Smooth muscle cell (in vitro differentiated cells): ENCODE data around the gene POU5F1. TPM values are rescaled to one million over a fixed set of nuclear protein-coding genes. Genes with fewer than 3 reads are reported as not detected.

Source experiments
- DNase-seq: peaks from one replicate; lab custom pipeline; 2025; ENCODE audit not compliant: unreplicated experiment; lab: John Stamatoyannopoulos, UW
- H2AFZ ChIP-seq: fragments of 200-600 bp; sonication (generic); 2 replicates; pipeline ENCODE4 v1.6.0; 2016; ENCODE audit warnings: antibody characterized with exemption, low read depth, mild to moderate bottlenecking
- H3F3A ChIP-seq: fragments of 200-600 bp; sonication (generic); 2 replicates; pipeline ENCODE4 v1.6.0; 2017; ENCODE audit warnings: antibody characterized with exemption, low read depth
- H3K27ac ChIP-seq: fragments of 200-600 bp; sonication (generic); 2 replicates; pipeline ENCODE4 v1.5.1; 2016; ENCODE audit warnings: low read depth, mild to moderate bottlenecking
- H3K27me3 ChIP-seq: fragments of 200-600 bp; sonication (generic); 2 replicates; pipeline ENCODE4 v1.6.1; 2016; ENCODE audit warnings: low read depth, mild to moderate bottlenecking
- H3K36me3 ChIP-seq: fragments of 200-600 bp; sonication (generic); 2 replicates; pipeline ENCODE4 v1.5.1; 2016; ENCODE audit warnings: low read depth
- H3K4me1 ChIP-seq: fragments of 200-600 bp; sonication (generic); 2 replicates; pipeline ENCODE4 v1.5.1; 2016; ENCODE audit warnings: low read depth
- H3K4me2 ChIP-seq: fragments of 200-600 bp; sonication (generic); 2 replicates; pipeline ENCODE4 v1.6.0; 2016; ENCODE audit warnings: mild to moderate bottlenecking
- H3K4me3 ChIP-seq: fragments of 200-600 bp; sonication (generic); 2 replicates; pipeline ENCODE4 v1.5.1; 2016; ENCODE audit warnings: mild to moderate bottlenecking
- H3K79me2 ChIP-seq: fragments of 200-600 bp; sonication (generic); 2 replicates; pipeline ENCODE4 v1.6.0; 2016; ENCODE audit warnings: low read depth, mild to moderate bottlenecking
- H3K9ac ChIP-seq: fragments of 200-600 bp; sonication (generic); 2 replicates; pipeline ENCODE4 v1.6.0; 2016; ENCODE audit warnings: low read depth
- H3K9me3 ChIP-seq: fragments of 200-600 bp; sonication (generic); replicated peaks from 2 replicates; pipeline ENCODE4 v1.5.1; 2016; ENCODE audit warnings: low read depth
- H4K20me1 ChIP-seq: fragments of 200-600 bp; sonication (generic); 2 replicates; pipeline ENCODE4 v1.6.0; 2016; ENCODE audit warnings: low read depth
- WGBS: methylation state at CpG from one replicate; pipeline ENCODE4 v1.1.7; 2016; ENCODE audit warnings: low lambda C conversion rate; 5-methylcytosine and 5-hydroxymethylcytosine counted together
- polyA plus RNA-seq: library from polyadenylated mRNA; unstranded; fragments of >200 nt; fragmentation: Nextera tagmentation; extraction: Ambion mirVana; gene quantifications from 2 replicates; pipeline ENCODE4 v1.2.1, GENCODE V29; 2016
- total RNA-seq: library from RNA; depleted of rRNA; stranded (reverse); fragments of >200 nt; gene quantifications from 2 replicates; pipeline ENCODE4 v1.2.3, GENCODE V29; 2014
- TF ChIP-seq, protein P1 (sequence below): fragments of 200-600 bp; sonication (generic); IDR thresholded peaks from 2 replicates; pipeline ENCODE4 v1.5.1; 2017; ENCODE audit warnings: borderline replicate concordance, mild to moderate bottlenecking, antibody characterized with exemption; ENCODE audit not compliant: insufficient read depth, poor library complexity, severe bottlenecking

Gene POU5F1
- total and polyA plus RNA-seq, 2 experiments from 2014 or later, result not detected

DNA sequence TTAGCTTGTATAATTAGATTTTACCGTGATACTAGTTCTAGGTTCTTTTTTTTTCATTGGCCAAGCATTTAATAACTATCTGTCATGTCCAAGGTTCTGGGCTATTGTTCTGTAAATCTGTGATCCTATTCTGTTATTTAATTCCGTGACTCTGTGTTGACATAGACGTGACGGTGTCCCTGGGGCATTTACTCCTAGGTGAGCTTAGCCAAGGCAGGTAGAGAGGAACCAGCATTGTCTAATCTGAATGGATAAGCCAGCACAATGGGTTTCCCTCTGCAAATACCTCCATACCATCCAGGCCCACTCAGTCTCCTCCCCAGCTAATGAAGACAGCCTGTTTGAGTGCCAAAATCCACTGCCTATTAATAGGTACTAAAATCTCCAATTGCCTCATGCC, 41.4 kb downstream of the POU5F1 start:
- 78% methylated on average over 4 of the region's 4 CpGs for WGBS
- H3K4me1 ChIP-seq, result no peaks in the 10 kb centered on the region
- H3K36me3 ChIP-seq, result no peaks in the 10 kb centered on the region
- H2AFZ ChIP-seq, result no peak overlapping the region
- H4K20me1 ChIP-seq, result no peaks in the 10 kb centered on the region
- no peak overlapping the region for H3K4me3 ChIP-seq
- DNase-seq, result no peak
- no peaks in the 10 kb centered on the region for H3K27me3 ChIP-seq
- H3F3A ChIP-seq, result no peaks in the 10 kb centered on the region
- TF ChIP-seq, protein P1, sequence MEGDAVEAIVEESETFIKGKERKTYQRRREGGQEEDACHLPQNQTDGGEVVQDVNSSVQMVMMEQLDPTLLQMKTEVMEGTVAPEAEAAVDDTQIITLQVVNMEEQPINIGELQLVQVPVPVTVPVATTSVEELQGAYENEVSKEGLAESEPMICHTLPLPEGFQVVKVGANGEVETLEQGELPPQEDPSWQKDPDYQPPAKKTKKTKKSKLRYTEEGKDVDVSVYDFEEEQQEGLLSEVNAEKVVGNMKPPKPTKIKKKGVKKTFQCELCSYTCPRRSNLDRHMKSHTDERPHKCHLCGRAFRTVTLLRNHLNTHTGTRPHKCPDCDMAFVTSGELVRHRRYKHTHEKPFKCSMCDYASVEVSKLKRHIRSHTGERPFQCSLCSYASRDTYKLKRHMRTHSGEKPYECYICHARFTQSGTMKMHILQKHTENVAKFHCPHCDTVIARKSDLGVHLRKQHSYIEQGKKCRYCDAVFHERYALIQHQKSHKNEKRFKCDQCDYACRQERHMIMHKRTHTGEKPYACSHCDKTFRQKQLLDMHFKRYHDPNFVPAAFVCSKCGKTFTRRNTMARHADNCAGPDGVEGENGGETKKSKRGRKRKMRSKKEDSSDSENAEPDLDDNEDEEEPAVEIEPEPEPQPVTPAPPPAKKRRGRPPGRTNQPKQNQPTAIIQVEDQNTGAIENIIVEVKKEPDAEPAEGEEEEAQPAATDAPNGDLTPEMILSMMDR, result no peak
- no peak overlapping the region for H3K9ac ChIP-seq
- no peak overlapping the region for H3K27ac ChIP-seq
- no peak overlapping the region for H3K4me2 ChIP-seq
- no peaks in the 10 kb centered on the region for H3K79me2 ChIP-seq
- no peaks in the 10 kb centered on the region for H3K9me3 ChIP-seq

DNA sequence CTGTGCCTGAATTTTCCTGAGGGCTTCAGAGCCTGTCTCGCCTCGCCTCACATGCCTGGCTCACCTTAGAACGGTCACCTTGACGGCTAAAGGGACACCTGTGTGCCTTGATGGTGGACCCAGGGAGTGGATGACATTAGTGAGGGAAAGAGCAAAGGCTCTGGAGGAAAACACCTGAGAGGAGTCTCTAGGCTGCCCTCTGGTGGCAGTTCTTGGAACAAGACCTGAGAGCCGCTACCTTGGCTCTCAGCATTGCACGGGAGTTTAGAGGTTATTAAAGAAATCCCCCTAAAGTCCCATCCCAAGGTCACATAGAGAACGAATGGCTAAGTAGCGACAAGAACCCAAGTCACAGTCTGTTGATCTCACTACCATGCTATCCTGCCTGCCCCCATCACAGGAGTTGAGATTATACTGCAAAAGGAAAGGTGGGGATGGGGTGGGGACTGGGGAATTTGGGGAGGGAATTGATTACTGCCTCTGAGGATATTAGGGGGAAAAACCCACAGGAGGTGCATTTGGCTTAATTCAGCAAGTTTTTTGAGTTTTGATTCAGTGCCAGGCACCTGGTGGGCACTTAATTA, 42.3 kb downstream of the POU5F1 start:
- Histone ChIP-seq H3K4me1 (no peaks in the 10 kb centered on the region), H3F3A (no peaks in the 10 kb centered on the region), H3K9me3 (no peaks in the 10 kb centered on the region), H3K27me3 (no peaks in the 10 kb centered on the region), H3K79me2 (no peaks in the 10 kb centered on the region), H3K27ac (no peak overlapping the region), H3K4me3 (no peak overlapping the region), H3K4me2 (no peak overlapping the region), H4K20me1 (no peaks in the 10 kb centered on the region), H3K9ac (no peak overlapping the region), H2AFZ (no peak overlapping the region), H3K36me3 (no peaks in the 10 kb centered on the region)
- DNase-seq, result peak; percentile 10
- TF ChIP-seq, protein P1, result peak; percentile 84
- 12% methylated on average over 8 of the region's 8 CpGs for WGBS

DNA sequence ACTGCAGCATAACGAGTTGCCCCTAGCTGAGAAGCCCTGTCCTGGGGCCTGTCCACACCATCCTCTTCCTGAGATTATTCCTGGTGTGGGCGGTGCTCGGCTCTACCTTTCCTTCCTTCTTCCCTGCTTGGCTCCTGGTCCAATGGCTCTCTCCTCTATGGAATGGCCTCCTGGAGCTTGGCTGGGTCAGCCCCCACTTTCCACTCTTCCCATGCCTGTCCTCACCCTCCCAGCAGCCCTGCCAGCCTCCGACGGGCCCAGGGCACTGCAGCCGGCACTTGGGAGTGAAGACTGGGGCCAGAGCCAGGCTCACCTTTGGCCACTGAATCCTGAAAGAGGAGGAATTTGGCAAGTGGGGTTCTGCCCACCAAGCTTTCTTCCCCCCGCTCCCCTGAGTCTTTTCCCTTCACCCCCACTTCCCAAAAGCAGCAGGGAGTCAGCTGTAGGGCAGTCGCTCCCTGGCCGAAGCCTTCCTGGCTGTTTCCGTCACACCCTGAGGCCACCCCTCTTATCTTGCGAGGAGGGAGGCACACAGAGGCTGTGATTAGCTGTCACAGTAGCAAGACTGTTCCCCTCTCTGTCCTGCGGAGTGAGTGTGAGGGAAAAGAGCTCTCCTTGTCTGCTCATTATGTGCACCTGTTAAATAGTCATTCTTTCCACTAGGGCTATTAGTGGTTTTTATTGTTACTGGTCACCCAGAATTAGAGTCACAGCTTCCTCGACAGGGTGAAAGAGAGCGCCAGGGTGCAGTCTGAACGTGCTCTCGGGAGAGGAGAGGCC, 43.9 kb downstream of the POU5F1 start:
- H3K79me2 ChIP-seq, result no peaks in the 10 kb centered on the region
- H3K27me3 ChIP-seq, result no peaks in the 10 kb centered on the region
- H3K4me1 ChIP-seq, result no peaks in the 10 kb centered on the region
- H2AFZ ChIP-seq, result no peak overlapping the region
- no peaks in the 10 kb centered on the region for H3K36me3 ChIP-seq
- H3K27ac ChIP-seq, result peak overlapping the region; percentile 19
- no peaks in the 10 kb centered on the region for H3F3A ChIP-seq
- WGBS, result 78% methylated on average over 16 of the region's 16 CpGs
- no peaks in the 10 kb centered on the region for H4K20me1 ChIP-seq
- DNase-seq, result no peak
- H3K9ac ChIP-seq, result no peak overlapping the region
- no peak overlapping the region for H3K4me2 ChIP-seq
- TF ChIP-seq, protein P1, result no peak
- H3K9me3 ChIP-seq, result no peaks in the 10 kb centered on the region
- H3K4me3 ChIP-seq, result no peak overlapping the region
